ENCODE results near the gene PARS2.

The PARS2 gene

GRCh38 chr1:54742282-54742681, 22.0 kb downstream of the PARS2 start:
- no peak for DNase-seq
- H3K27ac ChIP-seq: no peak overlapping the region
- TF ChIP-seq, protein P1, sequence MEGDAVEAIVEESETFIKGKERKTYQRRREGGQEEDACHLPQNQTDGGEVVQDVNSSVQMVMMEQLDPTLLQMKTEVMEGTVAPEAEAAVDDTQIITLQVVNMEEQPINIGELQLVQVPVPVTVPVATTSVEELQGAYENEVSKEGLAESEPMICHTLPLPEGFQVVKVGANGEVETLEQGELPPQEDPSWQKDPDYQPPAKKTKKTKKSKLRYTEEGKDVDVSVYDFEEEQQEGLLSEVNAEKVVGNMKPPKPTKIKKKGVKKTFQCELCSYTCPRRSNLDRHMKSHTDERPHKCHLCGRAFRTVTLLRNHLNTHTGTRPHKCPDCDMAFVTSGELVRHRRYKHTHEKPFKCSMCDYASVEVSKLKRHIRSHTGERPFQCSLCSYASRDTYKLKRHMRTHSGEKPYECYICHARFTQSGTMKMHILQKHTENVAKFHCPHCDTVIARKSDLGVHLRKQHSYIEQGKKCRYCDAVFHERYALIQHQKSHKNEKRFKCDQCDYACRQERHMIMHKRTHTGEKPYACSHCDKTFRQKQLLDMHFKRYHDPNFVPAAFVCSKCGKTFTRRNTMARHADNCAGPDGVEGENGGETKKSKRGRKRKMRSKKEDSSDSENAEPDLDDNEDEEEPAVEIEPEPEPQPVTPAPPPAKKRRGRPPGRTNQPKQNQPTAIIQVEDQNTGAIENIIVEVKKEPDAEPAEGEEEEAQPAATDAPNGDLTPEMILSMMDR (IDR thresholded peaks at IDR 0.05; ENCODE audit: low read depth, low read length): no peak
- H3K27me3 ChIP-seq (ENCODE audit: insufficient read depth, low read depth, severe bottlenecking): no peaks in the 10 kb centered on the region
- H3K36me3 ChIP-seq: peaks cover 38% of the 10 kb centered on the region
- no peaks in the 10 kb centered on the region for H3K9me3 ChIP-seq (ENCODE audit: severe bottlenecking)
- H3K4me3 ChIP-seq (ENCODE audit: low read depth, low read length): no peak overlapping the region

- Histone ChIP-seq H3K9me3 (ENCODE audit: severe bottlenecking) (no peaks in the 10 kb centered on the region), H3K27me3 (ENCODE audit: insufficient read depth, low read depth, severe bottlenecking) (no peaks in the 10 kb centered on the region), H3K36me3 (peaks cover 40% of the 10 kb centered on the region), H3K27ac (no peak overlapping the region), H3K4me3 (ENCODE audit: low read depth, low read length) (no peak overlapping the region)
- no peak for DNase-seq
- TF ChIP-seq, protein P1 (IDR thresholded peaks at IDR 0.05; ENCODE audit: low read depth, low read length): no peak
Measured at GRCh38 chr1:54741531-54741930, 22.8 kb downstream of the PARS2 start.

- H3K4me3 ChIP-seq (ENCODE audit: low read depth, low read length): no peak overlapping the region
- DNase-seq: no peak
- peaks cover 52% of the 10 kb centered on the region for H3K36me3 ChIP-seq
- TF ChIP-seq, protein P1 (IDR thresholded peaks at IDR 0.05; ENCODE audit: low read depth, low read length): no peak
- no peak overlapping the region for H3K27ac ChIP-seq
- no peaks in the 10 kb centered on the region for H3K9me3 ChIP-seq (ENCODE audit: severe bottlenecking)
- H3K27me3 ChIP-seq (ENCODE audit: insufficient read depth, low read depth, severe bottlenecking): no peaks in the 10 kb centered on the region
Measured at GRCh38 chr1:54738244-54738643, 26.1 kb downstream of the PARS2 start.

DNA sequence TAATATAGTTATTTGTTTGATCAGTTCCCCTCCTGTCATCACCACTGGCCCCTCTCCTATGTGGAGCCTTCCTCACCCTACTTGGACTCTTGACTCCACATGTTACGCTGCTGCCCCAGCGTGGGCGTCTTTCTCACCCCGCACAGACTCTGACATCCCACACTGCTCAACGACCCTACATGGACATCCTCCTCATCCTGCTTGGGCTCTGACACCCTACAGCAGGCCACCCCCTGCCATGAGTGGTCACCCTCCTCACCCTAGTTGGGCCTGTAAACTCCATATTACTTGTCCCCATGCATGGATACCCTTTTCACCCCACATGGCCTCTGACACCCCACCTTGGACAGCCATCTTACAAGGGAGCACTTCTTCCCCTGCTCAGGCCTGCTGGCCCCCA, 27.6 kb downstream of the PARS2 start:
- Histone ChIP-seq H3K9me3 (ENCODE audit: severe bottlenecking) (no peaks in the 10 kb centered on the region), H3K36me3 (peaks cover 49% of the 10 kb centered on the region), H3K27me3 (ENCODE audit: insufficient read depth, low read depth, severe bottlenecking) (no peaks in the 10 kb centered on the region), H3K4me3 (ENCODE audit: low read depth, low read length) (no peak overlapping the region), H3K27ac (no peak overlapping the region)
- TF ChIP-seq, protein P1 (IDR thresholded peaks at IDR 0.05; ENCODE audit: low read depth, low read length): no peak
- no peak for DNase-seq

- Histone ChIP-seq H3K36me3 (peaks cover 36% of the 10 kb centered on the region), H3K4me3 (ENCODE audit: low read depth, low read length) (no peak overlapping the region)
- TF ChIP-seq, protein P1 (IDR thresholded peaks at IDR 0.05; ENCODE audit: low read depth, low read length): no peak
Measured at GRCh38 chr1:54728027-54728426, 36.3 kb downstream of the PARS2 start.

DNA sequence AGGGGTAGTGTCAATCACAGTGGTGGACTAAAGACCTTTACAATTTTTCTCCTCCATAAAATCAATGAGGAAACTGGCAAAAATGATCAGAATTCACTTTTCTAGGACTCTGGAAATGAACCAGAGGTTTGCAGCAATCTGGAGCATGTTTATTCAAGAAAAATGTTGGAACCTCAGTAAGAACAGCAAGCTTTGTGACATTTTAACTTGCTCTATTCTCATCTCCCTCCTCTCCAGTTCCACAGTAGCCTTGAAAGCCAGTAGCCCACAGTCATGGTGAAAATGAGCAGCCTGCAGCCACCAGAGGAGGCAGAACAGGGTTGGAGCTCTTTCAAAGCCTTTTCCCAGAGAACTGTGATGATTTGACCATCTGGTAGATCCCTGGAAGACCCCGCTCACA, 39.6 kb downstream of the PARS2 start:
- DNase-seq: no peak
- Histone ChIP-seq H3K27me3 (ENCODE audit: insufficient read depth, low read depth, severe bottlenecking) (no peaks in the 10 kb centered on the region), H3K4me3 (ENCODE audit: low read depth, low read length) (no peak overlapping the region), H3K27ac (no peak overlapping the region), H3K36me3 (peaks cover 41% of the 10 kb centered on the region), H3K9me3 (ENCODE audit: severe bottlenecking) (no peaks in the 10 kb centered on the region)
- TF ChIP-seq, protein P1 (IDR thresholded peaks at IDR 0.05; ENCODE audit: low read depth, low read length): 0 out of 2 replicates have a peak, but pooled peaks have one; percentile 6

More at GRCh38 chr1:54728027-54728426, 36.3 kb downstream of the PARS2 start:
- Histone ChIP-seq H3K27me3 (ENCODE audit: insufficient read depth, low read depth, severe bottlenecking) (no peaks in the 10 kb centered on the region), H3K27ac (no peak overlapping the region), H3K9me3 (ENCODE audit: severe bottlenecking) (no peaks in the 10 kb centered on the region)
- DNase-seq: no peak
